Spleen (tissue), 11 donors: ENCODE data around the gene SH3BGRL3. TPM values are rescaled to one million over a fixed set of nuclear protein-coding genes. Genes with fewer than 3 reads are reported as not detected.
"Not testable (repeated sequence)": the region's sequence is repeated elsewhere in the genome, so short reads cannot be mapped to it uniquely, and the experiment has no call there.

Source experiments
- DNase-seq: peaks from one replicate; pipeline ENCODE4 v3.0.0-alpha.2; 2020
- H3K27ac ChIP-seq, 8 donors: fragments of 200-600 bp; sonication (generic) in 7 of 8; 1 replicate in 4 of 8; 2 replicates in 4 of 8; pipeline versions ENCODE4 v1.5.0 to v1.8.0; 2016 to 2021; ENCODE audit warnings: inconsistent platforms in 4 of 8, mild to moderate bottlenecking in 4 of 8, moderate library complexity in 1 of 8
- H3K27me3 ChIP-seq, 7 donors: fragments of 200-600 bp; sonication (generic) in 6 of 7; replicated peaks in 1 of 7; 1 replicate in 4 of 7; 2 replicates in 3 of 7; pipeline versions ENCODE4 v1.5.0 to v1.8.0; 2016 to 2021; ENCODE audit warnings: inconsistent platforms in 3 of 7, mild to moderate bottlenecking in 1 of 7
- H3K36me3 ChIP-seq, 6 donors: fragments of 200-600 bp; sonication (generic) in 5 of 6; 1 replicate in 4 of 6; 2 replicates in 2 of 6; pipeline versions ENCODE4 v1.5.0 to v1.8.0; 2016 to 2021; ENCODE audit warnings: inconsistent platforms in 2 of 6
- H3K4me1 ChIP-seq, 6 donors: fragments of 200-600 bp; sonication (generic) in 5 of 6; 1 replicate in 3 of 6; 2 replicates in 3 of 6; pipeline versions ENCODE4 v1.5.0 to v1.8.0; 2016 to 2021; ENCODE audit warnings: inconsistent platforms in 3 of 6
- H3K4me3 ChIP-seq, 8 donors: fragments of 200-600 bp; sonication (generic) in 7 of 8; 1 replicate in 4 of 8; 2 replicates in 4 of 8; pipeline versions ENCODE4 v1.5.0 to v1.8.0; 2016 to 2021; ENCODE audit warnings: inconsistent platforms in 4 of 8, mild to moderate bottlenecking in 4 of 8, moderate library complexity in 2 of 8
- H3K9me3 ChIP-seq, 8 donors: fragments of 200-600 bp; sonication (generic) in 7 of 8; 1 replicate in 4 of 8; 2 replicates in 4 of 8; pipeline versions ENCODE4 v1.5.0 to v1.8.0; 2016 to 2021; ENCODE audit warnings: inconsistent platforms in 4 of 8
- CTCF ChIP-seq, 11 experiments: fragments of 200-600 bp in 7 of 11; fragments of 450-650 bp in 4 of 11; sonication (generic) in 4 of 11; IDR thresholded peaks in 8 of 11; conservative IDR thresholded peaks in 3 of 11; 1 replicate in 7 of 11; 2 replicates in 4 of 11; pipeline versions ENCODE4 v1.4.0 to v1.8.0; 2016 to 2021; ENCODE audit warnings: antibody characterized with exemption in 11 of 11, inconsistent platforms in 4 of 11, mild to moderate bottlenecking in 1 of 11
- POLR2A ChIP-seq, 3 donors: fragments of 450-650 bp; IDR thresholded peaks; one replicate each; pipeline ENCODE4 v1.5.1; 2017; ENCODE audit warnings: antibody characterized with exemption in 3 of 3, mild to moderate bottlenecking in 1 of 3
- POLR2AphosphoS5 ChIP-seq, 3 donors: sonication (generic); formaldehyde crosslinking; IDR thresholded peaks; one replicate each; pipeline ENCODE4 v1.5.1; 2017; ENCODE audit warnings: antibody characterized with exemption in 3 of 3
- WGBS, 5 donors: extraction: QIAGEN DNeasy Blood & Tissue Kit in 3 of 5; methylation state at CpG; one replicate each; pipeline versions ENCODE4 v1.1.5 to v1.1.7; 2013 to 2018; 5-methylcytosine and 5-hydroxymethylcytosine counted together
- intact Hi-C: fragments of 100-400 bp; cut with DNase I; formaldehyde crosslinking; loops from one replicate; pipeline ENCODE4 v1.15.0; 2023; ENCODE audit warnings: low total_unique reads
- polyA plus RNA-seq, 3 donors: library from polyadenylated mRNA; stranded (reverse); fragments of 200-250 nt; gene quantifications; one replicate each; pipeline ENCODE4 v1.2.1, GENCODE V29; 2013
- total RNA-seq, 7 donors: library from RNA; depleted of rRNA in 3 of 7; stranded (reverse); fragments of >200 nt in 3 of 7; fragmentation: NEBNext Ultra II Directional in 4 of 7; extraction: Animal tissue kit (Norgen Biotek cat#: 25700) in 4 of 7; gene quantifications; one replicate each; pipeline versions ENCODE4 v1.1.0 to v1.2.1, GENCODE V29; 2016 to 2021
- donor health status: healthy with polysubstance abuse.
- donor health status: DM: no; HTN: no; CAD: no; lungs with moderate emphysema.
- donor health status: DM: no; HTN: no; CAD: no.
- donor health status: Bipolar disorder and iron deficiency.
- donor health status: healthy.
- donor health status: DM: no; HTN: no; CAD: no.
- donor health status: DM: yes; HTN: yes; CAD: no.

SH3BGRL3 gene
- total and polyA plus RNA-seq, 10 donors = 139 to 319 (median 242) TPM

GRCh38 chr1:26306290-26307229 lies 26.7 kb downstream of the SH3BGRL3 start, which contains the start of gene UBXN11:
Gene UBXN11 (minus strand): TSS chr1:26306636. CDS start chr1:26302883, 3,753 bp downstream.
- WGBS, 5 donors = 0 to 2% (median 1%) methylated on average over 39 to 51 of the region's 51 CpGs
- peak within 1 kb of the TSS; percentile 9 to 92 (median 82) for H3K27ac ChIP-seq

GRCh38 chr1:26307363-26307781 lies 27.5 kb downstream of the SH3BGRL3 start:
- TF ChIP-seq POLR2A (IDR thresholded peaks at IDR 0.05) = no peak
- TF ChIP-seq CTCF (IDR thresholded peaks at IDR 0.05 in 8 of 11, conservative IDR thresholded peaks at IDR 0.05 in 3 of 11) = no peak
- no peak for TF ChIP-seq POLR2AphosphoS5 (IDR thresholded peaks at IDR 0.05)
- Histone ChIP-seq H3K36me3 (no peaks in the 10 kb centered on the region), H3K4me1 (peaks cover 7 to 57% (median 30%) of the 10 kb centered on the region in 6 donors), H3K4me3 (peak overlapping the region in 3 of 8 donors; percentile 73 to 98 (median 97)), H3K9me3 (no peaks in the 10 kb centered on the region), H3K27me3 (no peaks in the 10 kb centered on the region), H3K27ac (peak overlapping the region in 7 of 8 donors; percentile 75 to 92 (median 85))
- intact Hi-C loops = no loop called here
- DNase-seq = no peak
- 25 to 32% (median 29%) methylated on average over 6 of the region's 6 CpGs for WGBS, 5 donors

More at GRCh38 chr1:26306290-26307229, 26.7 kb downstream of the SH3BGRL3 start, which contains the start of gene UBXN11:
- Histone ChIP-seq H3K4me1 (peaks cover 7 to 56% (median 30%) of the 10 kb centered on the region in 6 donors), H3K4me3 (peak within 1 kb of the TSS; percentile 59 to 98 (median 84)), H3K36me3 (peaks cover 0 to 4% (median 0%) of the 10 kb centered on the region in 6 donors), H3K27me3 (no peaks in the 10 kb centered on the region), H3K9me3 (no peaks in the 10 kb centered on the region)
- intact Hi-C loops = no loop called here
- DNase-seq = peak; percentile 97
- TF ChIP-seq CTCF (IDR thresholded peaks at IDR 0.05 in 8 of 11, conservative IDR thresholded peaks at IDR 0.05 in 3 of 11) (peak in 1 of 11 experiments; percentile 25), POLR2A (IDR thresholded peaks at IDR 0.05) (peak in 1 of 3 donors; percentile 4), POLR2AphosphoS5 (IDR thresholded peaks at IDR 0.05) (peak; percentile 55 to 81 (median 80))

GRCh38 chr1:26307966-26308899 lies 28.3 kb downstream of the SH3BGRL3 start:
- 71 to 82% (median 81%) methylated on average over 21 of the region's 21 CpGs for WGBS, 5 donors
- DNase-seq, H3K36me3 ChIP-seq, intact Hi-C loops, H3K9me3 ChIP-seq, H3K27me3 ChIP-seq: not testable (repeated sequence)
- H3K27ac ChIP-seq = peak overlapping the region; percentile 48 to 92 (median 82)
- H3K4me1 ChIP-seq = peaks cover 11 to 65% (median 34%) of the 10 kb centered on the region in 6 donors
- peak overlapping the region in 1 of 8 donors; percentile 26 for H3K4me3 ChIP-seq

DNA sequence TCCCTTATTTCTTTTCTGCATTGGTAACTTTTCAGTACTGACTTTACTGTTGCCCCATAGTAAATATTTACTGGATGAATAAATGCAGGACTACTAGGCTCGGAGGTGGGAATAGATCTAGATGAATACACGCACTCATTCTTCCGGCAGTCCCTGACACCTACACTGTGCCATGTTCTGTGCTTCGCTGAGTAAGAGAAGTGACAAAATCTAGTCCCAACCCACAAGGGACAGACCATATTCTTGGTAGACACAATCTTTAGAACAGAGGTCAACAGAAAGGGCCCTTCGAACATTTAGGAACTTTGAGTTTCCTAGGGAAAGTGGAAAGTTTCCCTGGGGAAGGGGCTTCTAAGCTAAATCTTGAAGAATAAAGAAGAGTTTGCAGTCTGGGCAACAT lies 34.6 kb downstream of the SH3BGRL3 start:
- 79 to 91% (median 83%) methylated on average over 5 of the region's 5 CpGs for WGBS, 5 donors
- H3K36me3 ChIP-seq = no peaks in the 10 kb centered on the region
- peaks cover 16 to 71% (median 56%) of the 10 kb centered on the region in 6 donors for H3K4me1 ChIP-seq
- H3K27ac ChIP-seq = peak overlapping the region in 6 of 8 donors; percentile 17 to 92 (median 87)
- H3K9me3 ChIP-seq = no peaks in the 10 kb centered on the region
- intact Hi-C loops = no loop called here
- no peaks in the 10 kb centered on the region for H3K27me3 ChIP-seq
- DNase-seq = no peak
- TF ChIP-seq CTCF (IDR thresholded peaks at IDR 0.05 in 8 of 11, conservative IDR thresholded peaks at IDR 0.05 in 3 of 11) (no peak), POLR2AphosphoS5 (IDR thresholded peaks at IDR 0.05) (no peak), POLR2A (IDR thresholded peaks at IDR 0.05) (no peak)
- no peak overlapping the region for H3K4me3 ChIP-seq
